ENCODE results near the gene HERC5. TPM values are rescaled to one million over a fixed set of nuclear protein-coding genes. Genes with fewer than 3 reads are reported as not detected.

The HERC5 gene
- total RNA-seq, 2 donors from 2014 or later = 9.6 to 10.1 TPM

DNA sequence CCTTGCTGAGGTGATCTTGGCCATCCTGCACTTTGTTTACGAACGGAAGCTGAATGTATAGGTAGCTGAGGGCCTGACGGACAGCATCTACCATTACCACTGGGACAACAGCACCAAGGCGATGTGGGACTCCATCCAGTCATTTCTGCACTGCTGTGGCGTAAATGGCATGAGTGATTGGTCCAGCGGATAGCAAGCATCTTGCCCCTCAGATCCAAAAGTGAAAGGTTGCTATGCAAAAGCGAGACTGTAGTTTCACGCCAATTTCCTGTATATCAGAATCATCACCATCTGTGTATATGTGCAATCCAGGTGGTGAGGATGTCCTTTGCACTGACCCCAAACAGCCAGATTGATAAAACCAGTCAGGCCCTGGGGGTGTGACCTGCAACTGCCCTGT is 70.9 kb downstream of the HERC5 start:
- H3K9ac ChIP-seq (ENCODE audit: extremely low read depth, low read length, poor library complexity, severe bottlenecking) = no peak overlapping the region
- no peaks in the 10 kb centered on the region for H3K9me3 Mint-ChIP-seq
- H3K27me3 Mint-ChIP-seq (ENCODE audit: insufficient read depth) = no peaks in the 10 kb centered on the region
- peaks cover under 1% of the 10 kb centered on the region for H3K4me1 Mint-ChIP-seq
- no peak overlapping the region for H3K4me3 Mint-ChIP-seq
- no peaks in the 10 kb centered on the region for H3K9me3 ChIP-seq (ENCODE audit: control insufficient read depth, low read length)
- no peaks in the 10 kb centered on the region for H3K36me3 Mint-ChIP-seq (ENCODE audit: low read depth)
- H3K36me3 ChIP-seq (ENCODE audit: control insufficient read depth, insufficient read depth, low read length) = no peaks in the 10 kb centered on the region
- no peak overlapping the region for H3K27ac ChIP-seq (ENCODE audit: low read depth, low read length)
- no peak for TF ChIP-seq CTCF (conservative IDR thresholded peaks at IDR 0.05)
- WGBS, 2 experiments (ENCODE audit: insufficient coverage in 1 of 2, insufficient read length in 1 of 2) = 94 to 98% methylated on average over 7 to 8 of the region's 8 CpGs
- H3K4me3 ChIP-seq (ENCODE audit: low read length) = no peak overlapping the region
- H3K27me3 ChIP-seq (ENCODE audit: control insufficient read depth, insufficient read depth, low read length, poor library complexity, severe bottlenecking) = no peaks in the 10 kb centered on the region
- no peaks in the 10 kb centered on the region for H3K4me1 ChIP-seq (ENCODE audit: control insufficient read depth, insufficient read depth, low read length)
- no peak for DNase-seq
- no peak overlapping the region for H3K27ac Mint-ChIP-seq

DNA sequence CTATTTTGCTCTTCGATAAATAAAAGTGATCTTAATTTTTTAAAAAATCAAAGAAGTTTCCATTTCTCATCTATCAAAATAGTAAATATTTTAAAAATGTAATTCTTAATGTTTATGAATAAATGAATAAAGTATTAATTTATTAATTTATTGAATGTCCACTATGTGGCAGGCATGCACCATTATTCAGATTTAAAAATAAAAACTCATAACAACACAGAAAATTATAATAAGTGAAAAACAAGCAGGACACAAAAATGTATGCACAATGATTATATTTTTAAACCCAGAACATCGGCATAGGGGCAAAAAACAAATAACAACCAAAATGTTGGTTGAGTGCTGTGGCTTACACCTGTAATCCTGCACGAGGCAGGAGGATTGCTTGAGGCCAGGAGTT is 71.9 kb downstream of the HERC5 start:
- WGBS, 2 experiments (ENCODE audit: insufficient coverage in 1 of 2, insufficient read length in 1 of 2) = 96 to 100% methylated on average over 2 to 3 of the region's 3 CpGs

GRCh38 chr4:88531549-88531948 is 74.6 kb downstream of the HERC5 start:
- Mint-ChIP-seq H3K36me3 (ENCODE audit: low read depth) (no peaks in the 10 kb centered on the region), H3K27me3 (ENCODE audit: insufficient read depth) (no peaks in the 10 kb centered on the region), H3K4me3 (no peak overlapping the region), H3K27ac (no peak overlapping the region), H3K4me1 (peaks cover 10% of the 10 kb centered on the region), H3K9me3 (no peaks in the 10 kb centered on the region)
- no peak for DNase-seq
- TF ChIP-seq CTCF (conservative IDR thresholded peaks at IDR 0.05) = no peak
- H3K27ac ChIP-seq (ENCODE audit: low read depth, low read length) = no peak overlapping the region
- H3K4me1 ChIP-seq (ENCODE audit: control insufficient read depth, insufficient read depth, low read length) = no peaks in the 10 kb centered on the region
- no peaks in the 10 kb centered on the region for H3K9me3 ChIP-seq (ENCODE audit: control insufficient read depth, low read length)
- WGBS, 2 experiments (ENCODE audit: insufficient coverage in 1 of 2, insufficient read length in 1 of 2) = 58 to 82% methylated on average over 3 of the region's 3 CpGs
- no peaks in the 10 kb centered on the region for H3K36me3 ChIP-seq (ENCODE audit: control insufficient read depth, insufficient read depth, low read length)
- no peak overlapping the region for H3K9ac ChIP-seq (ENCODE audit: extremely low read depth, low read length, poor library complexity, severe bottlenecking)
- no peak overlapping the region for H3K4me3 ChIP-seq (ENCODE audit: low read length)
- H3K27me3 ChIP-seq (ENCODE audit: control insufficient read depth, insufficient read depth, low read length, poor library complexity, severe bottlenecking) = no peaks in the 10 kb centered on the region

More for the DNA sequence above, 71.9 kb downstream of the HERC5 start:
- H3K27ac ChIP-seq (ENCODE audit: low read depth, low read length) = no peak overlapping the region
- H3K36me3 ChIP-seq (ENCODE audit: control insufficient read depth, insufficient read depth, low read length) = no peaks in the 10 kb centered on the region
- Mint-ChIP-seq H3K36me3 (ENCODE audit: low read depth) (no peaks in the 10 kb centered on the region), H3K27me3 (ENCODE audit: insufficient read depth) (no peaks in the 10 kb centered on the region), H3K4me3 (no peak overlapping the region), H3K4me1 (peaks cover 5% of the 10 kb centered on the region), H3K9me3 (no peaks in the 10 kb centered on the region), H3K27ac (no peak overlapping the region)
- H3K4me3 ChIP-seq (ENCODE audit: low read length) = no peak overlapping the region
- no peaks in the 10 kb centered on the region for H3K27me3 ChIP-seq (ENCODE audit: control insufficient read depth, insufficient read depth, low read length, poor library complexity, severe bottlenecking)
- H3K4me1 ChIP-seq (ENCODE audit: control insufficient read depth, insufficient read depth, low read length) = no peaks in the 10 kb centered on the region
- no peak overlapping the region for H3K9ac ChIP-seq (ENCODE audit: extremely low read depth, low read length, poor library complexity, severe bottlenecking)
- no peaks in the 10 kb centered on the region for H3K9me3 ChIP-seq (ENCODE audit: control insufficient read depth, low read length)
- DNase-seq = no peak
- no peak for TF ChIP-seq CTCF (conservative IDR thresholded peaks at IDR 0.05)

Data from endodermal cell (in vitro differentiated cells).